HG03135 (cell line): Measurements from ENCODE around the gene EFNA5.
"Not testable (repeated sequence)": the region's sequence is repeated elsewhere in the genome, so short reads cannot be mapped to it uniquely, and the experiment has no call there.

Experiments
- ATAC-seq: cut with Tn5 transposase; IDR thresholded peaks from one replicate; pipeline ENCODE4 v1.9.1; 2021; ENCODE audit warnings: mild to moderate bottlenecking, moderate library complexity; ENCODE audit not compliant: unreplicated experiment

Gene EFNA5

GRCh38 chr5:107437154-107437553 lies 233.6 kb downstream of the EFNA5 start:
- ATAC-seq = no peak

GRCh38 chr5:107436201-107436600 lies 234.5 kb downstream of the EFNA5 start:
- ATAC-seq = no peak

GRCh38 chr5:107435061-107435460 lies 235.7 kb downstream of the EFNA5 start:
- ATAC-seq = no peak

GRCh38 chr5:107433646-107434045 lies 237.1 kb downstream of the EFNA5 start:
- not testable (repeated sequence) for ATAC-seq

GRCh38 chr5:107431998-107432397 lies 238.7 kb downstream of the EFNA5 start:
- no peak for ATAC-seq

- no peak for ATAC-seq
Observed at GRCh38 chr5:107431536-107431935, 239.2 kb downstream of the EFNA5 start.

GRCh38 chr5:107430071-107430625 lies 240.6 kb downstream of the EFNA5 start:
- no peak for ATAC-seq

- no peak for ATAC-seq
Observed at GRCh38 chr5:107428303-107428813, 242.4 kb downstream of the EFNA5 start.

- ATAC-seq = no peak
Observed at GRCh38 chr5:107426872-107427271, 243.9 kb downstream of the EFNA5 start.

GRCh38 chr5:107426209-107426608 lies 244.5 kb downstream of the EFNA5 start:
- ATAC-seq = no peak

GRCh38 chr5:107425541-107426031 lies 245.2 kb downstream of the EFNA5 start:
- ATAC-seq = no peak

GRCh38 chr5:107424491-107424890 lies 246.2 kb downstream of the EFNA5 start:
- no peak for ATAC-seq

GRCh38 chr5:107422494-107422893 lies 248.2 kb downstream of the EFNA5 start:
- no peak for ATAC-seq

- no peak for ATAC-seq
Observed at GRCh38 chr5:107419498-107419897, 251.2 kb downstream of the EFNA5 start.

GRCh38 chr5:107418902-107419301 lies 251.8 kb downstream of the EFNA5 start:
- ATAC-seq = no peak

GRCh38 chr5:107418071-107418470 lies 252.7 kb downstream of the EFNA5 start:
- ATAC-seq = no peak

GRCh38 chr5:107415762-107416161 lies 255.0 kb downstream of the EFNA5 start:
- ATAC-seq = no peak

GRCh38 chr5:107414802-107415201 lies 255.9 kb downstream of the EFNA5 start:
- ATAC-seq = no peak

- no peak for ATAC-seq
Observed at GRCh38 chr5:107413754-107414153, 257.0 kb downstream of the EFNA5 start.

- no peak for ATAC-seq
Observed at GRCh38 chr5:107408564-107408963, 262.2 kb downstream of the EFNA5 start.

- no peak for ATAC-seq
Observed at GRCh38 chr5:107407713-107408298, 262.9 kb downstream of the EFNA5 start.

GRCh38 chr5:107404595-107405374 lies 266.0 kb downstream of the EFNA5 start:
- no peak for ATAC-seq
